SH-SY5Y (cell line): ENCODE measurements around the gene KCNK5.

ENCODE experiments used
- GATA2 ChIP-seq: IDR thresholded peaks from 2 replicates; pipeline ENCODE4 v1.6.1; 2011; ENCODE audit warnings: mild to moderate bottlenecking, low read depth, low read length
- GATA3 ChIP-seq: IDR thresholded peaks from 2 replicates; pipeline ENCODE4 v1.6.1; 2011; ENCODE audit warnings: low read depth, mild to moderate bottlenecking, low read length, moderate library complexity

KCNK5 gene

GRCh38 chr6:39169448-39170344, 59.6 kb downstream of the KCNK5 start:
- TF ChIP-seq GATA2 (no peak), GATA3 (no peak)

GRCh38 chr6:39167866-39168625, 61.2 kb downstream of the KCNK5 start:
- TF ChIP-seq GATA2 (no peak), GATA3 (no peak)

- no peak for TF ChIP-seq GATA2
Observed at GRCh38 chr6:39167321-39167720, 62.0 kb downstream of the KCNK5 start.

- TF ChIP-seq GATA3 = no peak
- no peak for TF ChIP-seq GATA2
Observed at GRCh38 chr6:39166912-39167290, 62.4 kb downstream of the KCNK5 start.

GRCh38 chr6:39166189-39166911, 62.9 kb downstream of the KCNK5 start:
- TF ChIP-seq GATA2 = 0 out of 2 replicates have a peak, but pooled peaks have one; percentile 7
- no peak for TF ChIP-seq GATA3

GRCh38 chr6:39157511-39157910, 71.8 kb downstream of the KCNK5 start:
- TF ChIP-seq GATA3 (no peak), GATA2 (no peak)

GRCh38 chr6:39156801-39157200, 72.5 kb downstream of the KCNK5 start:
- TF ChIP-seq GATA3 (no peak), GATA2 (no peak)

GRCh38 chr6:39154705-39155104, 74.6 kb downstream of the KCNK5 start:
- TF ChIP-seq GATA3 = no peak
- no peak for TF ChIP-seq GATA2

- no peak for TF ChIP-seq GATA2
- no peak for TF ChIP-seq GATA3
Observed at GRCh38 chr6:39153766-39154397, 75.4 kb downstream of the KCNK5 start.

GRCh38 chr6:39152262-39152661, 77.0 kb downstream of the KCNK5 start:
- TF ChIP-seq GATA3 = no peak
- TF ChIP-seq GATA2 = no peak

GRCh38 chr6:39151211-39151610, 78.1 kb downstream of the KCNK5 start:
- TF ChIP-seq GATA3 = no peak
- no peak for TF ChIP-seq GATA2

GRCh38 chr6:39144481-39145173, 84.6 kb downstream of the KCNK5 start:
- TF ChIP-seq GATA2 (no peak), GATA3 (no peak)

- TF ChIP-seq GATA3 (no peak), GATA2 (no peak)
Observed at GRCh38 chr6:39143238-39143930, 85.9 kb downstream of the KCNK5 start.
